Stimulated activated CD4-positive, alpha-beta T cell treated with anti-CD3 and anti-CD28 coated beads, Interleukin-2, amount 100 ng/mL, for 48 hours (primary cell): ENCODE results near the gene MAP3K20.
"Not testable (repeated sequence)": the region's sequence is repeated elsewhere in the genome, so short reads cannot be mapped to it uniquely, and the experiment has no call there.

Experiments
- DNase-seq, 2 donors: peaks; one replicate each; pipeline ENCODE4 v3.0.0-alpha.2; 2020

The MAP3K20 gene

DNA sequence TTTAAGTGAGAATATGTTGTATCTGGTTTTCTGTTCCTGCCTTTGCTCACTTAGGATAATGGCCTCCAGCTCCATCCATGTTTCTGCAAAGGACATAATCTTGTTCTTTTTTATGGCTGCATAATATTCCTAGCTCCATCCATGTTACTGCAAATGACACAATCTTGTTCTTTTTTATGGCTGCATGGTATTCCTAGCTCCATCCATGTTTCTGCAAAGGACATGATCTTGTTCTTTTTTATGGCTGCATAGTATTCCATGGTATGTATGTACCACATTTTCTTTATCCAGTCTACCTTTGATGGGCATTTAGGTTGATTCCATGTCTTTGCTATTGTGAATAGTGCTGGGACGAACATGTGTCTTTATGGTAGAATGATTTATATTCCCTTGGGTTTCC lies 87.7 kb downstream of the MAP3K20 start:
- not testable (repeated sequence) for DNase-seq

DNA sequence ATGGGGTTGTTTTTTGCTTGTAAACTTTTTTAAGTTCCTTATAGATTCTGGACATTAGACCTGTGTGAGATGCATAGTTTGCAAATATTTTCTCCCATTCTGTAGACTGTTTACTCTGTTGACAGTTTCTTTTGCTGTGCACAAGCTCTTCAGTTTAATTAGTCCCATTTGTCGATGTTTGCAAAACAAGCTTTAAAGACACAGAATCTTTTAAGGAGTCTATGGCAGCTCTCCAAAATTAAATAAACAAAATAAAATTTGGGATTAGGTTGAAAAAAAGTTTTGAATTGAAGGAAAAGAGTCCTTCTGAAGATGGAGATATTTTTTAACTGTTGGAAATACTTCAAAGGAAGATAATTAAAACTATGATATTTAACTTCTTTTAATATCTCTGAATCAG lies 88.8 kb downstream of the MAP3K20 start:
- DNase-seq: no peak

DNA sequence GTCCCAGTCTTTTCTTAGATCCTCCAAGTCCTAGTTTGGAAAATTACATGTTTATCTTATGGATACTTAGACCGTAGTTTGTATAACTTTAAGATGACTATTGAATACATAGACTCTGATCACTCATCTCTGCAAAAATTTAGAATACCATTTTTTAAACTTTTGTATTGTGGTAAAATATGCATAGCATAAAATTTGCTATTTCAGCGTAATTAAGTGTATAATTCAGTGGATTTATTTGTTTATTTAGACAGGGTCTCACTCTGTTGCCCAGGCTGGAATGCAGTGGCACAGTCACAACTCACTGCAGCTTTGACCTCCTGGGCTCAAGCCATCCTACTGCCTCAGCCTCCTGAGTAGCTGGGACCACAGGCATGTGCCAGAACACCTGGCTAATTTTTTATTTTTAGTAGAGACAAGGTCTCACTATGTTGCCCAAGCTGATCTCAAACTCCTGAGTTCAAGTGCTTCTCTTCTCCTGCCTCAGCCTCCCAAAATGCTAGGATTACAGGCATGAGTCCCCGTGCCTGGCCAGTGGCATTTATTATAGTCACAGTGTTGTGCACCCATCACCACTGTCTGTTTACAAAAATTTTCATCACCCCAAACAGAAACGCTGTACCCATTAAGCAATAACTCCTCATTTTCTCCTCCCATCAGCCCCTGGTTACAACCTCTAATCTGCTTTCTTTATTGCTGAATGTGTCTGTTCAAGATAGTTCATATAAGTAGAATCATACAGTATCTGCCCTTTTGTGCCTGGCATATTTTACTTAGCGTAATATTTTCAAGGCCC lies 90.0 kb downstream of the MAP3K20 start:
- DNase-seq: no peak

DNA sequence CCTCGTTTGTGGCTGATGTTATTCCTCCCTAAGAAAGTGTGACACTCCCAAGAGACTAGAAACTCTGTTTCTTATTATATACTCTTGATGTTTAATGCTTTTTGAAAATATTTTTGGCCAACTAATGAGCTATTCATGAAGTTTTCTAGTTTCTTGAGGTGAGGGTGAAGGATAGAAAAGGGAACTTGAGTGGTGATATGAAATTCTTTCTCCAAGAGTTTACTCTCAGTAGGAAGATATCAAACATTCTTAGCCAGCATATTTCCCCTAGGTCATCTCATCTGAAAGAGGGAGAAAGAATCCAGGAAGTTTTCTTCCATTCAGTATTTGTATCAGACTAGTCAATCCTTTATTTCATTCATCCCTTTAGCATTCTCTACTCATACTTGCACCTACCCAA lies 95.7 kb downstream of the MAP3K20 start:
- DNase-seq: no peak

DNA sequence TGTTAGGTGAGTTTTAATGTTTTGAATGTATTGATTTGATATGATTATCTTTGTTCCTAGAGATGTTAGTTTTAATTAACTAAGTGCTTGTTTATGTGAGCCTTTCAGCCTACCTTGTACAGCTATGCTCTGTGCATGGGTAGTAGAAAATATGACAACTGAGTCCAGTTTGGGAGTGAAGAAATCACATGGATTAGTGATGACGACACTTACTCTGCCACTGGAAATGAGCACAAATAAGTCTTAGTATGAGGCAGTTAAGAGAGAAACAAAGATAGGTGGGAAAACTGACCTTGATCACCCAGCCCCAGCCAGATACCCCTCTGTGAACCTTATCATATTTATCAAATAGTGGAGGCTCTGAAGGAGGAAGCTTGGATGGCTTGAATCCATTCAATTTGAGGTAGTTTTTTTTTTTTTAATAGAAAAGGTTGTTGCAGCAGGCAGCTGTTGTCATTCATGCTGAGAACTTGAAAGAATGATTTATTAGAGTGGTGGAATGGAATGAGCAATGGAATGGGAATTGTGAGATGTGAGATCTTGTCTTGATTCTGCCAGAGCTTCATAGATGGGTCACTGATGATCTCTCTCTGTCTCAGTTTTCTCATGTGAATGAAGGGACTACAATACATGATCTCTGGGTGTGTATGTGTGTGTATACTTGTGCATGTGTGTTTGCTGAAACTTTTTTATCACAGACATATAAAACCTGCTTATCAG lies 96.4 kb downstream of the MAP3K20 start:
- DNase-seq: no peak

DNA sequence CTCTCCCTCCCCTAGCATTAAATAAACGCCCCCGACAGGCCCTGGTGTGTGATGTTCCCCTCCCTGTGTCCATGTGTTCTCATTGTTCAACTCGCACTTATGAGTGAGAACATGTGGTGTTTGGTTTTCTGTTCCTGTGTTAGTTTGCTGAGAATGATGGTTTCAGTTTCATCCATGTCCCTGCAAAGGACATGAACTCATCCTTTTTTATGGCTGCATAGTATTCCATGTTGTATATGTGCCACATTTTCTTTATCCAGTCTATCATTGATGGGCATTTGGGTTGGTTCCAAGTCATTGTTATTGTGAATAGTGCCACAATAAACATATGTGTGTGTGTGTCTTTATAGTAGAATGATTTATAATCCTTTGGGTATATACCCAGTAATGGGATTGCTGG lies 98.7 kb downstream of the MAP3K20 start:
- DNase-seq: not testable (repeated sequence)

DNA sequence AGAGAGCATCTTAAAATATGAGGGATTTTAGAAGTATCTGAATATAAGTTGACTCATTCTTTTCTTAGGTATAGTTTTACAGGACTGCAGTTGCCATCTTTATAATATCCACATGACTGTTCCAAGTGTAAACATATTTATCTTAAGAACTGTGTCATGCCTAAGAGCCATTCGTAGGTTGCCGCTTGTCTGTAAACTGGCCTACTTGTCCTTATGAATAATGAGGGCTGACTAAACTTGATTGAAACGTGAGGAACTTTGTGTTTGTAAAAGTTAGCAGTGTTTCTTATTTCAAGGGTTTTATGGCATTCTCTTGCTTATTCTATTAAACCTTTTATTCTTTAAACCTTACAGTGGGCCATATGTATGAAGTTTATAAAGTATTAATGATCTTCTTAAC lies 99.6 kb downstream of the MAP3K20 start:
- no peak for DNase-seq

DNA sequence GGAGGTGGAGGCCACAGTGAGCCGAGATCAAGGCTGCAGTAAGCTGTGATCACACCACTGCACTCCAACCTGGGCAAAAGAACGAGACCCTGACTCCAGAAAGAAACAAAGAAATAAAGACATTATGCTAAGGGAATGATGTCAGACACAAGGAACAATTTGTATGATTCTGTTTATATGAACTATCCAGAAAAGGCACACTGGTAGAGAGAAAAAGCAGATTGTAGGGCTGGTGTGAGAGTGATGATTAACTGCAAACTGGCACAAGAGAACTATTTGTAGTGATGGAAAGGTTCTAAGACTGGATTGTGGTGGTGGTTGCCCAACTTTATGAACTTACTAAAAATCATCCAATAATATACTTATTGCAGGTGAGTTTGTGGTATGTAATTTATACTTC lies 106.3 kb downstream of the MAP3K20 start:
- DNase-seq: no peak

DNA sequence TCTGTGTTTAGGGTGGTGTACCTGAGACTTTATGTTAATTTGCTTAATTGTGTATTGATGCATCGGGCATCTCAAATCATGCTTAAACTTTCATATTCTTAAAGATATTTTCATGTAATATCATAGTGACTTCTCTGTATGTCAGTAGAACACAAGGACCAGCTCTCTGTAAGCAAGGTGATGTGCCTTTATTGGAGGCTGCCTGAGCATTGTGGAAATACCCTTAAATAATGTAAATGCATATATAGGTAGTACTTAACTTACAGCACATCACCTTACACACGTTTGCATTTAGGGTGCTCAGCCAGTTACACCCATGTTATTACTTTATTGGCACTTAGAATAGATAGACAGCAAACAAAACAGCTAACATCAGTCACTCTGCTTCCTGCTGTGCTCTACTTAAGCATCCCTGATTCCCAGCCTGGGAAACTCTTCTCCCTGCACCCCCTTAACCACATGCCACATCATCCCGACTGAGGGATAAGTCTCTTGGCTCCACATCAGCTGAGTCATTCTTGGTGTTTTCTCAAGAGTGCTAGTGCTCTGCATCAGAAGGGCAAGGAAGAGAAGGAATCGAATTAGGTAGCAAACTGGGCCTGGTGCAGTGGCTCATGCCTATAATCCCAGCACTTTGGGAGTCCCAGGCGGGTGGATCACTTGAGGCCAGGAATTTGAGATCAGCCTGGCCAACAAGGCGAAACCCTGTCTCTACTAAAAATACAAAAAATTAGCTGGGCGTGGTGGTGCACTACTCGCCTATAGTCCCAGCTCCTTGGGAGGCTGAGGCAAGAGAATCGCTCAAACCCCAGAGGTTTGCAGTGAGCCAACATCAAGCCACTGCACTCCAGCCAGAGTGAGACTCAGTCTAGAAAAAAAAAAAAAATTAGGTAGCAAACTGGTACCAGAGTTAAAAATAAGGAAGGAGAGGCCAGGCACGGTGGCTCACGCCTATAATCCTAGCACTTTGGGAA lies 108.7 kb downstream of the MAP3K20 start:
- DNase-seq: no peak

DNA sequence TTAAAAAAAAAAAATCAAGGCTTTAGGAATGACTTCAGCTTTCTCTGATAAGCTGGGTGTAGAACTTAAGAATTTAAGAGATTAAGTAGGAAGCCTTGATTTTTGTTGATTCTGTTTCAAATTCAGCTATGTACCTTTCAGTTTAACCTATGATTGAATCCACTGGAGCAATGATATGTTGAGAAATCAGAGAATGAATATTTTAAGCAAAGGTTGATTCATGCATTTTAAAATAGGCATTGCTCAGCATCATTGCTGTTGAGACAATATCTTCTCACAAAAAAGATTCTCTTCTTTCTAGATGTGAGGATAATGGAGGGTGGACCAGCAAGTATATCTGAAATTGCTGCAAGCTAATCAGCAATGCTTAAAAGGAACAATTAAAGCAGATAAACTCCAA lies 109.8 kb downstream of the MAP3K20 start:
- DNase-seq: no peak

DNA sequence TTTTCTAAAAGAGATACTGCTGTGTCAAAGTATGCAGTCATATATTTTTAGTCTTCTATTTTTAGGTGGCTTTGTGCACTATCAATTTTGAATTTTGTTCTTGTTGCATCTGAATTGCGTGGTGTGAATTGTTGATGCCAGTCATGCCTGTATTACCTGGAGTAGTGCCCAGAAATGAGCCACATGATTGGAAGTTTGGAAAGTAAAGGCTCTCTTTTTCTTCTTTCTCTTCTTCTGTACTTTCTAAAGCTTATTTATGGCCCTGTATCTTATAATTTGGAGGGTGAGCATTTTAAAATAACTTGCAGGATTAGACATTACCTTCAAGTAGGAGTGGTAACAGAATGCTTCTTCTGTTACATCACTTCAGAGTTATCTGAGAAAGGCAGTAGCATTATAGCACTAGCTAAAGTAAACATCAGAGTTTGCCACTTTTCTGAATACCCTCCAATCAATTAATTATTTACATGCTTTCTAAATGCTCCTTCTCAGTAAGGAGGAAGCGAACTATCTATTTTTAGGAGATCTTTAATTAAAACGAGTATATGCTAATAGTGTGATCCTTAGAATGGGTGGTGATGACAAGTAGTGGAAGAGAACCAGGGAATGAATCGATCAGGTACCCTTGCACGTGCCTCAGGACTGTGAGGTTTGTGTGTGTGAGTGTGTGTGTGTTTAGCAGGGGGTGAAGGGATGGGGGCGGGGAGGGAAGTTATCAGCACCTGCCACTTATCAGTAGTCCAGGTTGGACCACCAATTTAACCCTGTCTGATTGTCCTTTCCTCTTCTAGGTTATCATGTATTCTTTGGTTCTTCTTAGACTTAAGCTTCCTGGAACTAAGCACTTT lies 112.5 kb downstream of the MAP3K20 start:
- no peak for DNase-seq

DNA sequence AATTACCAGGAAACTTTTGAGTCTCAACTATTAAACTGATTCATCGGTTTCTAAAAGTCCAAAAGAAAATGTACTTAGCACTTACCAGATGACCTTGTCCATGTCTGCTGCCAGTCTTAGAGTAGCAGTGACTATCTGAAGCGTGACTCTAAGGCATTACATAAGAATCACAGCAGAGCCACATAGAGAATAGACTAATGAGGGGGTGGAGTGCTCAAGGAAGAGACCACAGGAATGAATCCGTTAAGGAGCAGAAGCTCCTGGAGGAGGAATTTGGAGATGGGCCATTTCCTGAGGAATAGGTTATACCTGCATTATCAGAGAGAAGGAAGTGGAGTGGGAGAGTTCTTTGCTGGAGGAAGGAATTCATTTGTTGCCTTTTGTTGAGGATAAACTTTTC lies 116.0 kb downstream of the MAP3K20 start:
- DNase-seq: no peak

DNA sequence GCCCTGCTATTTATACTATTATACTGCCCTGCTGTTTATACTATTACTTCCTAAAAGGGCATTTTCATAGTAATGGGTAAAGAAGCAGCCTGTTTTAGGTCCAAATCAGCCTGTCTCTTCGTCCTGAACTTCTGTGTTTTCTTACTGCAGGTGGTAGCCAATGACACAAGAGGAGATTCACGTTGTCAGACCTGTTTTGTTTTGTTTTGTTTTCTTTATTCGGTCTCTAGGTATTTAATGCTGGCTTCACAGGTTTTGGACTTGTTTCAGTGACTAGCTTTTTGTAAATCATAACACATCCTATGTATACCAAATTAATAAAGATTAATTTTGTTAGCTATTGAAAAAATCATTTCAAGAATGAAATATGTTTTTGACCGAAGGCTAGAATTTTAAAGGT lies 116.4 kb downstream of the MAP3K20 start:
- no peak for DNase-seq

DNA sequence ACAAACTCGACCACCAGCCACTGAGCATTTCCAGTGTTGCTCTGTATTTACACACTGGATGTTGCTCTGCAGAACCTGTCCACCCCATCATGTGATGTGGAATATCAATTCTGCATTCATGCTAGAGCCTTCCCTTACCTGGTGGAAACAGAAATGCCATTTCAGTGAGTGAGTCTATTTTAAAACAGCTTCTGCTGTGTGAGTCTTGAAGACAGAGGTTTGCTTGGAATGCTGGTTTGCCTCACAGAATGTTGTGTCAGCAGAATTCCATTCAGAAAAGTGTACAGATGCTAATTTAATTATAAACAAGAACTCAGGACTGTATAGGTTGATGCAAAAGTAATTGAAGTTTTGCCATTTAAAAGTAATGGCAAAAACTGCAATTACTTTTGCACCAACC lies 118.3 kb downstream of the MAP3K20 start:
- DNase-seq: no peak

DNA sequence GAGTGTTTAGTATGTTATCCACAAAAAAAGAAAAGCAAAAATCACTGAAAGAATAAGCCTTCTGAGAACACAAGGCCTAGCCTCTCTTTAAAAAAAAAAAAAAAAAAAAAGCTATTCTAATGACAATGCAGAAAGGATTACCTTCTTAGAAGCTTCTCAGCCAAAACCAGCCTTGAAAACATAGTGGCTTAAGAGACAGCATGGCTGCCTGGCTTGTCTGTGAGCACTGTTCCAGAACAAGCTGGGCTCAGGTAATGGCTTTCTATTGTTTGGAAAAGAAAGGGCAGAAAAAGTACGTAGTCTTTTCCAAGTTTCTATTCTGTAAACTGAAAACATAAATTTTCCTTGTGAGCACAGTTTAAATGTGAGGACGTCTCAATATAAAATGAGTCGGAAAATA lies 119.5 kb downstream of the MAP3K20 start:
- no peak for DNase-seq

DNA sequence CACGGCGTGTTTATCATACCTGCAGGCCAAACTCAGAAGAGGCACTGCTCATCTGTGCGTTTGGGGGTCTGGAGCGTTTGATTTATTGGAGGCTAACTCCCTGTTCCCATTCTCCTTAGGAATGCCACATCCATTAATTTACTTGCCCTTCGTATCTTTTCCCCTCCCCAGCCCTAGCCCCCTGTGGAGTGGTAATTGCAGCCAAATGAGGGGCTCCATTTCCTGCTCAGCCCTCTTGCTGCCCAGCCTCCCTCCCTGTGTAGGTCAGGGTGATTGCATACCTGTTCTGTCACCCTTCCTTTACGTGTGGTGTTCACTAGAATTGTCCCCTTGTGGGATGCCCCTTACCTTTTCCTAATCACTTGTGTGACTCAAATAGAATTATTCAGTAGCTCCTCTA lies 120.4 kb downstream of the MAP3K20 start:
- DNase-seq: no peak

DNA sequence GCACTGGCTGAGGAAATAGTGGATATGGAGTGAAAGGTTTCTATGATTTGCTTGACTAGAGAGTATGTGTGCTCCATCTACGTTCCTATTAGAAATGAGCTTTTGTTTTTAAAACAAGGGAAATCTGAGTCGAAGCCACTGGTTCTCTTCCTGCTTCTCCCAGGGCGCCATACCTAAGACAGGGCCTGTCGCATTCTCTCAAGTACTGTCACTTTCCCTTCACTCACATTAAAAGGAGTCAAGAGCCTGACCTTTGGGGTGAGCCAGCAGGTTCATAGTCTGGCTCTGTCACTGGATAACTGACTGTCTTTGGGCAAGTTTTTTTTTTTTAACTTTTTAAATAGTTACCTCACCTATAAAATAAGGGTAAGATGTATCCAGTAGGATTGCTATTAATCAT lies 121.0 kb downstream of the MAP3K20 start:
- DNase-seq: no peak

DNA sequence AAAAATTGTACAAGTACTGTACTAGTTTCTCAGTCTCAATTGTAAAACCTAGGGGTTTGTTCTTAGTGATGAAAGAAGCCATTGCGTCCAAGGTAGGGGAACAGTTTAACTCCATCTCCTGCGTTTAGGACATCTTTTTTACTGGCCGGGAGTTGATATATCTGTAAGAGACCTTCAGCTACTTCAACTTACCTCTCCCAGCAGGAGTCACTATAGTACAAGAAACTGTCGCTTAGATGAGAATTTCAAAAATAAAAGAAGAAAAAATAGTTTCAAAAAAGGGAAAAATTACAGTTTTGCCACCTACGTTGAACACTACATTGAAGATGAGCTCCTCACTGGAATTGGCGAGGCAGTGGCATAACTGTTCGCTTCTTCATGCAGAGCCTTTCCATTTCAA lies 122.7 kb downstream of the MAP3K20 start:
- DNase-seq: no peak

DNA sequence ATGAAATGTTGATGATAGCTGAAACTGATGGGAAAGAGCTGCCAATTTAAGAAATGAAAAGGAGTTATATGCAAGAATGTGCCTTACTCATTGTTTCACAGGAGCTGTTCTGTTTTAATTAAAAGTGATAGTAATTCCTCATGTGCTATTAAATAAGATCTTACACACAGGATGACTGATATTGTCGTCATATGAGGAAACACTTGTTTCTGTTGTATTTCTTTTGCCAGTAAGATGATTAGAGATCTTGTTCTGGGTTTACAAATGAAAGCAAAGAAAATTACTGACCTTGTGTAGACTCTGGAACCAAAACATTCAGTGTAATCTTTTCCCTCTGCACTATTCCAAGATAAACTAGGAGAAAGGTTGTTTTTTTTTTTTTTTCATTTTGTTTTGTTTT lies 123.6 kb downstream of the MAP3K20 start:
- no peak for DNase-seq

DNA sequence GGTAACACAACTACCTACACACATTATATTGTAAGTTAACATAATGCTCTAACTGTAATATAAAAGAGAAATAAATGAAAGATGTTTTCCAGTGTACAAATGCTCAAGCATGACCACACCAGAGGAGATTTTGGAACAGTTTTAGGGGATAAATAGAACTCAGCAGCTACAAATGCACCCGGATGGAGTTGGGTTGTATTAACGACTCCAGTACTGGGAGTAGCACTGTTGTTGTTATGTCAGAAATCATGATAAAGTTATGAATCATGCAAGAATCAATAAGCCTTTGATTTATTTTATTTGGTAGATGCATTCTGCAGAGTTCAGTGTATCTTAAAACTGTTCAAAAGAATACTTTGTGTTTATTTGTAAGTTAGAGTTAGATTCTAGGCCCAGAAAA lies 126.9 kb downstream of the MAP3K20 start:
- DNase-seq: no peak

DNA sequence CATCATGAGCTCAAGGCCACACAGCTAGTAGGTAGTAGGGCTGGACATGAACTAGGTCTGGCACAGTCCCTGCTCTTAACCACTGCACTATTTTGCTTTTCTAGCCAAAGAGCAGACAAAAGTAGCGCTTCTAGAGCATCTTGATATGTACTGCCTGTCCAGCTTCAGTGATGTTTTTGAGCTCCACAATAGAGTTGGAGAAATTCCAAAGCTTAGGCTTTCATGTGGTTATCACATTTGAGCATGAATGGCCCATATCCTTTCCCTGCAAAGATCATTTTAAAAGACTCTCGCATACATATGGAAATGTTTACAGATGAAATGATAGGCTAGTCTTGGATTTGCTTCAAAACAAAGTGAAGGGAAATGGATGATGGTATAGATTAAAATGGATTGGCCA lies 128.7 kb downstream of the MAP3K20 start:
- no peak for DNase-seq

DNA sequence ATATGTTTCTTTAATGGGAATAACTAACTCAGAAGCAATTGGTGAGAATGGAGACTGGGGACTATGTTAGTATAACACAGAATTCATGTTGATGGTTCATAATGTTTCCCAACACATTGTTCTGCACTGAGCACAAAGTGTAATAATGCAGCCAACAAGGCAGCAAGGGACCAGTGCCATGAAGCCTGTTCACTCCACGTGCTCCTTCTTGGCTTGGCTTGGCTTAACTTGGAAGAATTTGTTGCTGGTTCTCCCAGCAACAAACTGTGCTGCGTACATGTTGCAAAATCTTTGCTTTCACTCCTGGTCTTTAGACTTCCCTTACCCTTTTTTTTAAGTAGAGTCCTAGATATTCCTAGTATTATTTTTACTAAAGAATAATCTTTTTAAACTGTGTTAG lies 129.7 kb downstream of the MAP3K20 start:
- DNase-seq: no peak
